GM18499 (cell line): ENCODE measurements around the gene FLVCR2.

Experiments used
- ATAC-seq: cut with Tn5 transposase; IDR thresholded peaks from one replicate; pipeline ENCODE4 v1.9.1; 2021; ENCODE audit warnings: moderate number of reproducible peaks; ENCODE audit not compliant: insufficient read depth, unreplicated experiment

Gene FLVCR2

GRCh38 chr14:75578102-75578785 is at the start of gene FLVCR2:
TSS of gene FLVCR2 (plus strand) at chr14:75578620. CDS start at chr14:75578973, 353 bp downstream.
- ATAC-seq = no peak

GRCh38 chr14:75531256-75531655 is 47.2 kb upstream of the FLVCR2 start:
- ATAC-seq = no peak

DNA sequence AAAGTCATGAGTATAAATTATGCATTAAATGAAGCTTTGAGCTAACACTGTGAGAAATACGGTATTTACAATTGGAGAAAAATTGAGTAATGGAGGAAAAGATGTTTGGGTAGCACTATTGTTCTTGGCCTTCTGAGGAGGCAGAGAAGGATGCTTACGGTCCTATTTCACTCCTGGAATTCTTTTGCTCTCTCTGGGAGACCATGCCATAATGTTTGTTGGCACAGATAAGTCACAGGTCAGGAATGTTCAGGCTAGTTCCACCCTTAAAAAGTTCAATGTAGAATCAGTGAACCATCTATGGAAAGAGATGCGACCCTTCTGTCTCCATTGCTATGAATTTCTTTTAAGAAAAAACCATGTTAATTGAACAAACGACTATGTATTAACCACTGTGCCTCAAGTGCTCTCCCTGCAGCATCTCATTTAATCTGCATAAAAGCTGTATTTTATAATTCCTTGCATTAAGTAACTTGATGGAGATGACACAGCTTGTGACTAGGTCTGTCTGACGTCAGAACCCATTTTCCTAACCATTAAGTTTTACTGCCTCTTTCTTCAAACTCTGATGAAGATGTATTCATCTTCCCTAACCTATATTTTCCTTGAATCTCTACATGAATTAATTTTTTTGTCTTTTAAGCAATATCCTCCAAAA is 46.6 kb upstream of the FLVCR2 start:
- ATAC-seq = no peak

GRCh38 chr14:75533791-75534555 is 44.4 kb upstream of the FLVCR2 start:
- ATAC-seq = no peak

DNA sequence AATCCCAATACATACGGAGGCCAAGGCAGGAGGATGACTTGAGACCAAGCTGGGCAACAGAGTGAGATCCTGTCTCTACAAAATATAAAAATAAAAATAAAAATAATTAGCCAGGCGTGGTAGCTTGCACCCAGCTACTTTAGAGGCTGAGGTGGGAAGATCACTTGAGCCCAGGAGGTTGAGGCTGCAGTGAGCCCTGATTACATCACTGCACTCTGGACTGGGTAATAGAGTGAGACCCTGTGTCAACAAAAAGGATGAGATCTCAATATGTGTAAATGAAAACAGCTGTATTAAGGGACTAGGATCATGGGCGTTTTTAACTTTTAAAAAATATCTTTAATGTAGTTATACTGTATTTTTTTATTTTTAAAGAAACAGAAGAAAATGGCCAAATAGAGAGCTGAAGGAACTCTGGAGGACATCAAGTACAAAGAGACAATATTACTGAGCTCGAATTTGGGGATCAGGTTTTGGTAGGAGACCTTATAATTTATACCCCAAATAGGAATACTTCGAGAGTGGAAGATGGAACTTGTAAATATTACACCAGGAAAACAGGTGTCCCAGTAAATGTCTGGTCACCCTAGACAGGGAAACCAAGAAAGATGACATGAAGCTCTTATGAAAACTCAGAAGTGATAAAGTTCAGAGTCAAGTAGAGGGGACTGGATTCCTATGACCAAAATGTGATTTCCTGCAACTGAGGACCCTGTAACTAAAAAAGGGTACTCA is 43.1 kb upstream of the FLVCR2 start:
- ATAC-seq = no peak

- ATAC-seq = no peak
These were observed 41.3 kb upstream of the FLVCR2 start for GRCh38 chr14:75537071-75537470.

- ATAC-seq = peak; percentile 13
These were observed 39.3 kb upstream of the FLVCR2 start for GRCh38 chr14:75539162-75539560.

GRCh38 chr14:75539561-75540478 is 38.6 kb upstream of the FLVCR2 start:
- peak; percentile 47 for ATAC-seq

GRCh38 chr14:75540479-75540851 is 38.0 kb upstream of the FLVCR2 start:
- ATAC-seq = no peak

DNA sequence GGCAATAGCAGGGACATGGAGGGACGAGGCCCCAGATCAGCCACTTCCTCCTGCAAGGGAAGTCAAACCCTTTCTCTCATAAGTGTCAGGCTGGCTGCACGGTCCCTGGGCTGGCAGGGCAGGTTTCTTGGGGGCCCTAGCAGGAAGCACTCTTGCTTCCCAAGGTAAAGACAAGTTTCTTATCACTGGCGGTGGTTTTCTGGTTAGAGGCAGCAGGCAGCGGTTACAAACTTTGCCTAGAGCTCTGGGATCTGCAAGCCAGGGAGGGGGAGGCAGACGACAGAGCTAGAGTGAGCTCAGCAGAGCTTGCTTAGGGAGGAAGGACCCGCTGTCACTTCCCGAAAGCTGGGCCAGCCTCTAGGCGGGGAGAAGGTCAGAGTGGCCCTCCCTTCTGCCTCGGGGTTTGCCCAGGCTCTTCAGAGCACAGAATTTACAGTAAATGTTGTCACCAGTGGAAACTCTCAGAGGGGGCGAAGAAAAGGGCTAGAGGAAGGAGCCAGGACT is 35.8 kb upstream of the FLVCR2 start:
- ATAC-seq = peak; percentile 29

GRCh38 chr14:75543253-75543652 is 35.2 kb upstream of the FLVCR2 start:
- ATAC-seq = no peak

- ATAC-seq = no peak
These were observed 34.6 kb upstream of the FLVCR2 start for GRCh38 chr14:75543786-75544185.

DNA sequence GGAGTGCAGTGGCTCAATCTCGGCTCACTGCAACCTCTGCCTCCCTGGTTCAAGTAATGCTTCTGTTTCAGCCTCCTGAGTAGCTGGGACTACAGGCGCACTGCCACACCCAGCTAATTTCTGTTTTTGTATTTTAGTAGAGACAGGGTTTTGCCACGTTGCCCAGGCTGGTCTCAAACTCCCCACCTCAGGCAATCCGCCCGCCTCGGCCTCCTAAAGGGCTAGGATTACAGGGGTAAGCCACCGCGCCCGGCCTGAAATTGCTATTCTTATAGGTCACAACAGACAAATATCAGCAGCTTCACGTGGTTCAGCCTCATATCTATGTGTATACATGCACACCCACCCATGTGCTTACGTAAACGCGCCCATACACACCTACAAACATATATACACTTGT is 32.5 kb upstream of the FLVCR2 start:
- no peak for ATAC-seq

GRCh38 chr14:75547552-75548250 is 30.7 kb upstream of the FLVCR2 start:
- ATAC-seq = no peak

GRCh38 chr14:75548544-75548943 is 29.9 kb upstream of the FLVCR2 start:
- ATAC-seq = no peak

GRCh38 chr14:75549169-75549568 is 29.3 kb upstream of the FLVCR2 start:
- ATAC-seq = no peak

DNA sequence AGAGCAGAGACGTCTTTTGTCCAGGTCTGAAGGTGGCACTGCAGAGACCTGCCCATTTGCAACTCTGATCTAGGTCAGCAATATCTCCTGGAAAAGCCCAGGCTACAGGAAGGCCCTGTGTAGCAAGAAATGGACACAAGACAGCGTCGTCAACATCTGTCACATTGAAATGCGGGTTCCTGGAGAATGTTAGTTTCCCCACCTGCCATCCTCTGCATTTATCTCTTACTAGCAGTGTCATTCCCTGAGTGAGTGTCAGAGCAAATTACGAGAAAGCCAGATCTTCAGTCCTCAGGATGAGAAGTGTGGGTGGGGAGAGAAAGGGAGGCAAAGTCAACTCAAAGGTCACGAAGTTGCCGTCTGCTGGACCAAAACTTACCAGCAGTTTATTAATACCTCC is 27.4 kb upstream of the FLVCR2 start:
- ATAC-seq = no peak

GRCh38 chr14:75553157-75553556 is 25.3 kb upstream of the FLVCR2 start:
- no peak for ATAC-seq
